ENCODE measurements around the gene TUBGCP3.
"Not testable (repeated sequence)": the region's sequence is repeated elsewhere in the genome, so short reads cannot be mapped to it uniquely, and the experiment has no call there.

The TUBGCP3 gene

GRCh38 chr13:112525356-112525945 lies 62.5 kb downstream of the TUBGCP3 start:
- no peak for DNase-seq

GRCh38 chr13:112522578-112522977 lies 65.4 kb downstream of the TUBGCP3 start:
- DNase-seq, result no peak

- no peak for DNase-seq
These were observed 66.8 kb downstream of the TUBGCP3 start for GRCh38 chr13:112521073-112521685.

GRCh38 chr13:112519517-112520060 lies 68.4 kb downstream of the TUBGCP3 start:
- no peak for DNase-seq

- DNase-seq, result no peak
These were observed 71.7 kb downstream of the TUBGCP3 start for GRCh38 chr13:112516218-112516617.

GRCh38 chr13:112513761-112514160 lies 74.2 kb downstream of the TUBGCP3 start:
- DNase-seq, result no peak

GRCh38 chr13:112510987-112511685 lies 76.8 kb downstream of the TUBGCP3 start:
- no peak for DNase-seq

GRCh38 chr13:112510002-112510780 lies 77.8 kb downstream of the TUBGCP3 start:
- DNase-seq, result no peak

- no peak for DNase-seq
These were observed 78.8 kb downstream of the TUBGCP3 start for GRCh38 chr13:112509190-112509589.

GRCh38 chr13:112506046-112506445 lies 81.9 kb downstream of the TUBGCP3 start:
- no peak for DNase-seq

GRCh38 chr13:112496166-112496565 lies 91.8 kb downstream of the TUBGCP3 start:
- no peak for DNase-seq

GRCh38 chr13:112495465-112495864 lies 92.5 kb downstream of the TUBGCP3 start:
- no peak for DNase-seq

GRCh38 chr13:112489199-112489598 lies 98.8 kb downstream of the TUBGCP3 start:
- DNase-seq, result no peak

- not testable (repeated sequence) for DNase-seq
These were observed 99.5 kb downstream of the TUBGCP3 start for GRCh38 chr13:112488343-112489050.

- no peak for DNase-seq
These were observed 100.8 kb downstream of the TUBGCP3 start for GRCh38 chr13:112487127-112487517.

- no peak for DNase-seq
These were observed 101.4 kb downstream of the TUBGCP3 start for GRCh38 chr13:112486386-112487126.

GRCh38 chr13:112485814-112486213 lies 102.1 kb downstream of the TUBGCP3 start:
- DNase-seq, result not testable (repeated sequence)

- DNase-seq, result no peak
These were observed 104.7 kb downstream of the TUBGCP3 start for GRCh38 chr13:112483299-112483698.

GRCh38 chr13:112481458-112481857 lies 106.5 kb downstream of the TUBGCP3 start:
- DNase-seq, result no peak

GRCh38 chr13:112479389-112479788 lies 108.6 kb downstream of the TUBGCP3 start:
- no peak for DNase-seq

GRCh38 chr13:112477070-112477619 lies 110.8 kb downstream of the TUBGCP3 start:
- DNase-seq, result no peak

All from CD4-positive, alpha-beta T cell treated with Interleukin-17A for 4 hours (primary cell).